ENCODE data around the gene KRT10. TPM values are rescaled to one million over a fixed set of nuclear protein-coding genes. Genes with fewer than 3 reads are reported as not detected.

The KRT10 gene
- total and polyA plus RNA-seq, 9 of the 15 experiments (the other 6 are each of a cell fraction or from before 2014, with no cell fraction given) = 47.0 to 179 (median 76.2) TPM

DNA sequence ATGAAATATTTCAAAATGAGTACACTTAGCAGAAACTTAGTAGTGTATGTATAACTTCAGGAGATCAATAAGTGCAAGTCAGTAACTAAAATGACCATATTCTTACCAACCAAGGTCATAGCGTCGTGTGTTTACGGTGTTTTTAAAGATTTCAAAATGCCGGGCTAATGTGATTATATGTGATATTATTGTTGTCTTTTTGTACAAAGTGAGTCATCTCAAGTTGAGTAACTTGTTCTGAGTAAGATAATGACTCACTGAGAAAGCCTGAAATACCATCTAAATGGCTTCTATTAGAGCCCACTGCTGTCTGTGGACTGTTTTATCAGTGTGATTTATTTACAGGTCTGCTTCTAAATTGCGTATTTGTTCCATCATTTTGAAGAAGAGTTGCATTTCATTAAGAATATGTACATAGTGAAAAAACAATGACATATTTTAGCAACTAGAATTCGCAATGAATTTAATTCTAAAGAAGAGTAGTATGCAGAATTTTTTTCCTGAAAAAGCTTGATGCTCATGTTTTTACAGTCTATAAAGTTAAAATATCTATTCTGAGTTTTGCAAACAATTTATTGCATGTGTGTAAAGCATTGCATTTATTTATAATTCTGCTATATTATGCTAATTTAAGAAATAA lies 31.9 kb upstream of the KRT10 start (continued):
- TF ChIP-seq ETV1 (tag; conservative IDR thresholded peaks at IDR 0.05; ENCODE audit: low read depth) (no peak), CBX3 (IDR thresholded peaks at IDR 0.05; ENCODE audit: borderline replicate concordance in 1 of 2, low read length in 2 of 2) (no peak), RBM17 (IDR thresholded peaks at IDR 0.05; ENCODE audit: borderline replicate concordance, low read depth, low read length) (no peak), ELF1 (tag; IDR thresholded peaks at IDR 0.05) (no peak), ESRRB (CRISPR knock-in tag; IDR thresholded peaks at IDR 0.05; ENCODE audit: borderline replicate concordance) (no peak), FOSL1 (tag; conservative IDR thresholded peaks at IDR 0.05) (peak; percentile 100), PML (IDR thresholded peaks at IDR 0.05; ENCODE audit: low read length) (no peak), MTF1 (CRISPR knock-in tag; IDR thresholded peaks at IDR 0.05; ENCODE audit: borderline replicate concordance) (no peak), XRCC3 (IDR thresholded peaks at IDR 0.05) (no peak), ZNF785 (CRISPR knock-in tag; IDR thresholded peaks at IDR 0.05) (no peak), ZFP30 (CRISPR knock-in tag; IDR thresholded peaks at IDR 0.05; ENCODE audit: borderline replicate concordance) (no peak), NCOA2 (IDR thresholded peaks at IDR 0.05; ENCODE audit: partially characterized antibody in 2 of 2) (peak in 1 of 2 experiments; percentile 34), GATAD2B (IDR thresholded peaks at IDR 0.05; ENCODE audit: borderline replicate concordance) (peak; percentile 36; the same call in 1 of the 2 replicates), CHD1 (IDR thresholded peaks at IDR 0.05; ENCODE audit: low read length) (no peak), GTF2E2 (tag; IDR thresholded peaks at IDR 0.05) (no peak)
- TF ChIP-seq, protein P1, sequence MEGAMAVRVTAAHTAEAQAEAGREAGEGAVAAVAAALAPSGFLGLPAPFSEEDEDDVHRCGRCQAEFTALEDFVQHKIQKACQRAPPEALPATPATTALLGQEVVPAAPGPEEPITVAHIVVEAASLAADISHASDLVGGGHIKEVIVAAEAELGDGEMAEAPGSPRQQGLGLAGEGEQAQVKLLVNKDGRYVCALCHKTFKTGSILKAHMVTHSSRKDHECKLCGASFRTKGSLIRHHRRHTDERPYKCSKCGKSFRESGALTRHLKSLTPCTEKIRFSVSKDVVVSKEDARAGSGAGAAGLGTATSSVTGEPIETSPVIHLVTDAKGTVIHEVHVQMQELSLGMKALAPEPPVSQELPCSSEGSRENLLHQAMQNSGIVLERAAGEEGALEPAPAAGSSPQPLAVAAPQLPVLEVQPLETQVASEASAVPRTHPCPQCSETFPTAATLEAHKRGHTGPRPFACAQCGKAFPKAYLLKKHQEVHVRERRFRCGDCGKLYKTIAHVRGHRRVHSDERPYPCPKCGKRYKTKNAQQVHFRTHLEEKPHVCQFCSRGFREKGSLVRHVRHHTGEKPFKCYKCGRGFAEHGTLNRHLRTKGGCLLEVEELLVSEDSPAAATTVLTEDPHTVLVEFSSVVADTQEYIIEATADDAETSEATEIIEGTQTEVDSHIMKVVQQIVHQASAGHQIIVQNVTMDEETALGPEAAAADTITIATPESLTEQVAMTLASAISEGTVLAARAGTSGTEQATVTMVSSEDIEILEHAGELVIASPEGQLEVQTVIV (CRISPR knock-in tag; IDR thresholded peaks at IDR 0.05; ENCODE audit: borderline replicate concordance) = no peak
- TF ChIP-seq, protein P2, sequence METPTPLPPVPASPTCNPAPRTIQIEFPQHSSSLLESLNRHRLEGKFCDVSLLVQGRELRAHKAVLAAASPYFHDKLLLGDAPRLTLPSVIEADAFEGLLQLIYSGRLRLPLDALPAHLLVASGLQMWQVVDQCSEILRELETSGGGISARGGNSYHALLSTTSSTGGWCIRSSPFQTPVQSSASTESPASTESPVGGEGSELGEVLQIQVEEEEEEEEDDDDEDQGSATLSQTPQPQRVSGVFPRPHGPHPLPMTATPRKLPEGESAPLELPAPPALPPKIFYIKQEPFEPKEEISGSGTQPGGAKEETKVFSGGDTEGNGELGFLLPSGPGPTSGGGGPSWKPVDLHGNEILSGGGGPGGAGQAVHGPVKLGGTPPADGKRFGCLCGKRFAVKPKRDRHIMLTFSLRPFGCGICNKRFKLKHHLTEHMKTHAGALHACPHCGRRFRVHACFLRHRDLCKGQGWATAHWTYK (CRISPR knock-in tag; IDR thresholded peaks at IDR 0.05) = no peak
- TF ChIP-seq, protein P3, sequence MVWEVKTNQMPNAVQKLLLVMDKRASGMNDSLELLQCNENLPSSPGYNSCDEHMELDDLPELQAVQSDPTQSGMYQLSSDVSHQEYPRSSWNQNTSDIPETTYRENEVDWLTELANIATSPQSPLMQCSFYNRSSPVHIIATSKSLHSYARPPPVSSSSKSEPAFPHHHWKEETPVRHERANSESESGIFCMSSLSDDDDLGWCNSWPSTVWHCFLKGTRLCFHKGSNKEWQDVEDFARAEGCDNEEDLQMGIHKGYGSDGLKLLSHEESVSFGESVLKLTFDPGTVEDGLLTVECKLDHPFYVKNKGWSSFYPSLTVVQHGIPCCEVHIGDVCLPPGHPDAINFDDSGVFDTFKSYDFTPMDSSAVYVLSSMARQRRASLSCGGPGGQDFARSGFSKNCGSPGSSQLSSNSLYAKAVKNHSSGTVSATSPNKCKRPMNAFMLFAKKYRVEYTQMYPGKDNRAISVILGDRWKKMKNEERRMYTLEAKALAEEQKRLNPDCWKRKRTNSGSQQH (CRISPR knock-in tag; IDR thresholded peaks at IDR 0.05) = no peak
